ENCODE results near the gene TRIB2. TPM values are rescaled to one million over a fixed set of nuclear protein-coding genes. Genes with fewer than 3 reads are reported as not detected.

The TRIB2 gene
- polyA plus RNA-seq, 4 donors: 173 to 219 (median 198) TPM

- no peak for DNase-seq (ENCODE audit: low read depth in 4 of 4, low spot score in 2 of 4)
Observed at GRCh38 chr2:12718711-12719399, 2.1 kb downstream of the TRIB2 start.

DNA sequence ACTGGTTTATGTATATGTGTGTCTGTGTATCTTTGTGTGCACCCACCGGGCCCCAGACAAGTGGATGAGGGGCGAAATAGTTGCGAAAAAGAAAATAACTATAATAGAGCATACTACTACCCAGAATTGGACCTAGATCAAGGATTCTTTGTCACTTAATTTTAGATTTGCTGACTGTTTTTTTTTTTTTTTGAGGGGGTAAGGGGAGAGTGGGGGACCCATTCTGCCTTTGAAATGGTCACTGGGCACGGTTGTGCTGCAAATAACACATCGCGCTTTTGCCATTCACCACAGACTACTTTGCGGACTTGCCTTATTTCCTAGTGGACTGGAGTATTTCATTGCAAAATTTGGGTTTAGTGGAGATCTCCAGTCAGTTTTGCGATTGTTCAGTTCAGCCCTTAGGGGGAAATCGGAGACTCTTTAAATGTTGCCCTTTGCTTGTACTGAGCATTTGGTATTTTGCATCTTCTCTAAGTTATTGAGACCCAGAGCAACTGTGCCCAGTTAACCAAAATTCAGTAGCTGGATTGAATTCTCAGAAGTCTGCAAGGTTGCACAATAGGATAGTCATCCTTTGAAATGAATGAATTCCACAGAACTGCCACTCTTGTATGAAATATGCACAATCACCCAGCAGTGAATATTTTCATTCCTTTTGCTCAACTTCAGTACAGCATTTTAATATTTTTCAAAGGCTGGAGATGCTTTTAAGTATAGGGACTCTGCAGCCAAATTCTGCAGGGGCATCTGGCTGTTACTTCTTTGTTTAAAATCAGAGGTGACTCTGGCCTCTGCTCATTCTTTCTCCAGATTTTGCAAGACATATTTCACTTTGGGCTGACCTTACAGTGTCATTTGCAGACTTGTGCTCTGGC is 2.9 kb downstream of the TRIB2 start:
- DNase-seq (ENCODE audit: low read depth in 4 of 4, low spot score in 2 of 4): no peak

- DNase-seq (ENCODE audit: low read depth in 4 of 4, low spot score in 2 of 4): no peak
Observed at GRCh38 chr2:12720278-12720620, 3.5 kb downstream of the TRIB2 start.

GRCh38 chr2:12720754-12721378 is 4.1 kb downstream of the TRIB2 start:
- no peak for DNase-seq (ENCODE audit: low read depth in 4 of 4, low spot score in 2 of 4)

DNA sequence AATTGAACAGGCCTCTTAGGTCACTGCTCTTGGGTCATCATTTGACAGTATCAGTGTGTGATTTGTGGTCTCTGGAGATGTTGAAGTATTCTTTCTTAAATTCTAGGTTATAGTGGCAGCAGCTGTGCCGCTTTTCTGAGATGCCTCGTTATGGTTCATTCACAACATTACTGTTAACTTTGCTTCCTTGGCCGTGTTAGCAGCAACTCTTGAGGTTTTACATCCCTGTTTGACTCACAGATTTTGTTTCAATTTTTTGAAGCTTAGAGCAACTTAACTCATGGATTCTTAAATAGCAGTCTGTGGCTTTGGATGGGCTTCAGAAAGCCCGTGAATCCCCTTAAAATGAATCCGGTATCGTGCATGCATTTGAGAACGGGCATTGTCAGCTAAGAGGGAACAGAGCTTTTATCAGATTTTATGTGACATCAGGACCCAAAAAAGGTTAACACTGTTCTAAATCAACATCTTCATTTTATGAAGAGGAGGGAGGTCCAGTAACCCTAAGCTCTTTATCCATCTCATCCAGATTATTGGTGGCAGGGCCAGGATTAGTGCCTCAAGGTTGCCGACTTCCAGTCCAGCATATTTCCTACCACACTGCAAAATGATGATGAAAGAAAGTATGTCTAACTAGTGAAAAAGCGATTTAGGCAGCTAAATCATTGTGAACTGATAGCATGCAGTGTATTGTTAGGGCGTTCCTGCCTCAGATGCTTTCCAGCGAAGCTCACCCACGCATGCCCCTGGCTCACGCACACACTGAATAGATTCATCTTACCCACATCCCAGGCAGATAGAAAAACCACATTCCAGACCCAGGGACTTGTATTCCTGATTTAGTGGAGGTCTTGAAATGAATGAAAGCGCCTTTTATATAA is 5.1 kb downstream of the TRIB2 start:
- no peak for DNase-seq (ENCODE audit: low read depth in 4 of 4, low spot score in 2 of 4)

GRCh38 chr2:12722447-12723316 is 5.9 kb downstream of the TRIB2 start:
- no peak for DNase-seq (ENCODE audit: low read depth in 4 of 4, low spot score in 2 of 4)

- no peak for DNase-seq (ENCODE audit: low read depth in 4 of 4, low spot score in 2 of 4)
Observed at GRCh38 chr2:12723736-12724463, 7.2 kb downstream of the TRIB2 start.

DNA sequence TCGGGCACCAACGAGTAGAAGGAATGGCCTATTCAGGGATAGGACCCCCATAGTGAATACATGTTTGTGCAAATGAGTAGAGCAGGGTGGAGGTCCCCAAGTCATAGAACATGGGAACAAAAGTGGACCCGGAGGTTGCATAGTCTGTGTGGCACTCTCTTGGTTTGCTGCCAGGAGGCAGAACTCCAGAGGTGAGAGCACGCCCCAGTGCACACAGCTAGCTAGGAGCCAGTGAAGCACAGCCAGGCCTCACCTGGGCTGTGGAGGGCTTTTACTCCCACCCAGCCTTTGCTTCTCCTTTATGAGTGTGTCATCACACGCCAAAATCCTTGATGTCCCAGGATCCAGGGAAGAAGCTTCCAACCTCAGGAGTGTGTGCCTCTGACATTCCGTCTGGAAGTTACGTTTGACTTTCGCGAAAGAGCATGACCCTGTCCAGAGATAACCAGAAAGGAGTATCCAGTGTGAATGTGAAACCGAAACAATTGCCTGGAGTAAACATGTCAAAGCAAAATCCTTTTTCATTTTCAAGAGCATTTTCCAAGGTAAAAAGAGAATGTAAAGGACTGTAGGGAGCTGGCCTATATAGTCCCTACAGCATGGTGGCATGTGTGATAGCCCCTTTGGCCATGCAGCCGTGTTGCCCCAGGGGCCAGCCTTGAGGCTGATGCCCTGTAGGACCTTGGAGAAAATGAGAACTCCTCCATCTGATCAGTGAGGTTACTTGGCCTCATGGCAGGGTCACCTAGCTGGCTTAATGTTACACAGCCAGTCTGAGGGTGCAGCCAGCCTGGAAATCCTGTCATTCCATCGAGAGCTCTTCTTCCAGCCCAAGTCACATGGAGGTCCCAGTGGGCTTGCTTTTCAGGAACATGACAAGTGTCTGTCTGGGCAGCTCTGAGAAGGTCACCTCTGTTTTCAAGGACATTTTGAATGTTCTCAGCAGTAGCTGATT is 8.8 kb downstream of the TRIB2 start:
- no peak for DNase-seq (ENCODE audit: low read depth in 4 of 4, low spot score in 2 of 4)

DNA sequence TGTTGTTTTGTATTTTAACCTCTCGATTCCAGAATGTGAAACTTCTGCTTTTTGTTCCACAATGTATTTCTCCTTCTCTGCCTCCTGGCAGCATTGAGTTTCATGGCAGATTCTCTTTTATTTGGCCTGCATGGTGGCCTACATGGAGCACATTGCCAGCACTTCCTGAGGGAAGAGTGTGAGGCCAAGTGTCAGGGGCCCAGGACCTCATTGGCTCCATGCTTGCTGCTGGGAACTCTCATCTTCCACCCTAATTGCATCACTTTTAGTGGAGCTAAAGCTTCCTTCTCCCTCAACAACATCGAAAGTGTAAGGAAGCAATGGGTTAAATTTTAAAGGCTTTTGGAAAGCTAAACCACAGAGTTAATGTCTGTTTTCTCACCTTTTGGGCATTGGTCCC is 9.5 kb downstream of the TRIB2 start:
- no peak for DNase-seq (ENCODE audit: low read depth in 4 of 4, low spot score in 2 of 4)

- DNase-seq (ENCODE audit: low read depth in 4 of 4, low spot score in 2 of 4): no peak
Observed at GRCh38 chr2:12727065-12727464, 10.3 kb downstream of the TRIB2 start.

- DNase-seq (ENCODE audit: low read depth in 4 of 4, low spot score in 2 of 4): no peak
Observed at GRCh38 chr2:12727641-12728040, 10.9 kb downstream of the TRIB2 start.

- no peak for DNase-seq (ENCODE audit: low read depth in 4 of 4, low spot score in 2 of 4)
Observed at GRCh38 chr2:12728221-12728777, 11.6 kb downstream of the TRIB2 start.

DNA sequence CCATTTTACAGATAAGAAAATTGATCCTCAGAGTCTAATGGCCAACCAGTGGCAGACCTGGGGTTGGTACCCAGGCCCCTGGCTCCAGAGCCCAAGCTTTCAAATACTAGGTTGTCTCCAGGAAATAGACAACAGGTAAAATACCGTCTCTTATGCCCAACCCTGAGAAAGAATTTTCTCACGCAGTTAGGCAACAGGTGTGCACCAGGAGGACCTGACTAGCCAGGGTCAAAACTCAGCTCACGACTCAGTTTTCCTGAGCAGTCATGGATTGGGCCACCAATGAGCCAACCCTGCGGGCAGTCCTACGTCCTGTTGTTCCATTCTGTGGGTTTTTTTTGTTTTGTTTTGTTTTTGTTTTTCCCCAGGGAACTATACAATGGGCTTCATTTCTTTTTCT is 13.5 kb downstream of the TRIB2 start:
- no peak for DNase-seq (ENCODE audit: low read depth in 4 of 4, low spot score in 2 of 4)

- no peak for DNase-seq (ENCODE audit: low read depth in 4 of 4, low spot score in 2 of 4)
Observed at GRCh38 chr2:12731701-12732280, 15.1 kb downstream of the TRIB2 start.

DNA sequence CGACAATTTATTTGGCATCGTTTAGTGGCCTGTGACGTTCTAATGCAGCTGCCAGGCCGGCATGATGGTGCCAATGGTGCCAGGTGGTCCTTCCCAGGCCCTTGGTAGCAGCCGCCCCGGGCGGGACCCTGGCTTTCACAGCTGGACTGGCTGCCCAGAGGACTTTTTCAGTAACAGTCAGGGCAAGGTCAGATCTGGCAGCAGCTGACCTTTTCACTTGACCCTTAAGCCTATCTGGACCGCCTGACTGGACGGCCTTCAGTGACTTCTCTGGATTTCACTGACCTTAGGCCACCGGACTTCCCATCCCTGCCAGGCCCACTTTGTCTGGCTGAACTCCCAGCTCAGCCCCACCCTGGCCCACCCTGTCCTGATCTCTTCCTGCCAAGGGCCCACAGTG is 15.9 kb downstream of the TRIB2 start:
- DNase-seq (ENCODE audit: low read depth in 4 of 4, low spot score in 2 of 4): no peak

- DNase-seq (ENCODE audit: low read depth in 4 of 4, low spot score in 2 of 4): no peak
Observed at GRCh38 chr2:12733846-12734245, 17.1 kb downstream of the TRIB2 start.

- no peak for DNase-seq (ENCODE audit: low read depth in 4 of 4, low spot score in 2 of 4)
Observed at GRCh38 chr2:12734914-12735654, 18.3 kb downstream of the TRIB2 start.
